Measurements from ENCODE around the gene TFR2. TPM values are rescaled to one million over a fixed set of nuclear protein-coding genes. Genes with fewer than 3 reads are reported as not detected.
A peak's percentile ranks its signal among the peaks of the same experiment; 100 is the strongest.

TFR2 gene
- total RNA-seq, 4 donors from 2014 or later, result 0.81 to 3.9 (median 1.3) TPM

DNA sequence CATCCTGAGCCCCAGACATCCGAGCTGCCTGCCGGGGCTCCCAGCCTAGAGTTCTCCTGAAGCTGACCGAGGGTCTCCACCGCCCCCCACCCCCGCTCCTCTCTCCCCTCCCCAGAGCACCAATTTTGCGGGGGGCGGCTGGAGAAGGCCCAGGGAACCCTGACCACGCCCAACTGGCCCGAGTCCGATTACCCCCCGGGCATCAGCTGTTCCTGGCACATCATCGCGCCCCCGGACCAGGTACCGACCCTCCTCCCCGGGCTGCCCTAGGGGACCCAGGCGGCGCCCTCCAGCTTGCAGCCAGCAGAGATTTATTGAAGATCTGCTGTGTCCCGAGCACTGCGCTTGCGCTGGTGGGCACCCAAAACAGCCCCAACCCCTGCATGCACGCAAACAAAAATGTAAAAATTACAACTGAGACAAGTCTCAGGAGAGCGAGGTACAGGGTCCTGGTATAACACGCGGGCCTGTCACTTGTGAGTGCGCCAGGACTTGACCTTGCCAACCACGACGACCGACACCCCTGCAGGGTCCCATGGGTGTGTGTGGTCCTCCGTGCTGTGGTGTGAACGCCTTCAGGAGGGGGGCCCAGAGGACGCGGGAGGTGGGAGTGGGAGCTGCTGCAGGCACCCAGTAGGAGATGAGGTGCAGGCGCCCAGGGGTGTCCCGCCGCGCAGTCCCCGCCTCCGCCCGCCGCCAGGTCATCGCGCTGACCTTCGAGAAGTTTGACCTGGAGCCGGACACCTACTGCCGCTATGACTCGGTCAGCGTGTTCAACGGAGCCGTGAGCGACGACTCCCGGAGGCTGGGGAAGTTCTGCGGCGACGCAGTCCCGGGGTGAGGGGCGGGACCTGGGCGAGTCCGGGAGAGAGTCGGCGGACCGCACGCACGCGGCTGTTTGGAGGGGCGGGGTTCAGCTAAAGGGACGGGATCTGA is 36.1 kb downstream of the TFR2 start:
- TF ChIP-seq POLR2A (IDR thresholded peaks at IDR 0.05) (no peak), CTCF (IDR thresholded peaks at IDR 0.05) (no peak), EP300 (IDR thresholded peaks at IDR 0.05) (no peak), POLR2AphosphoS5 (IDR thresholded peaks at IDR 0.05) (no peak)
- Histone ChIP-seq H3K4me3 (peak overlapping the region; percentile 78), H3K9me3 (no peaks in the 10 kb centered on the region), H3K36me3 (no peaks in the 10 kb centered on the region), H3K4me1 (peaks cover 39% of the 10 kb centered on the region), H3K27me3 (no peaks in the 10 kb centered on the region), H3K27ac (peak overlapping the region; percentile 81)
- peak in 1 of 2 donors; percentile 79 for DNase-seq (ENCODE audit: low spot score in 2 of 2)
- WGBS, result 26% methylated on average over 46 of the region's 68 CpGs

- TF ChIP-seq CTCF (IDR thresholded peaks at IDR 0.05) (peak in 1 of 2 donors; percentile 31), POLR2AphosphoS5 (IDR thresholded peaks at IDR 0.05) (no peak)
- Histone ChIP-seq H3K4me1 (peaks cover 39% of the 10 kb centered on the region), H3K9me3 (no peaks in the 10 kb centered on the region), H3K27ac (peak overlapping the region; percentile 81), H3K36me3 (no peaks in the 10 kb centered on the region), H3K27me3 (no peaks in the 10 kb centered on the region), H3K4me3 (peak overlapping the region; percentile 78)
- WGBS, result under 1% methylated on average over 37 of the region's 70 CpGs
- peak in 1 of 2 donors; percentile 88 for DNase-seq (ENCODE audit: low spot score in 2 of 2)
These were observed 37.0 kb downstream of the TFR2 start for GRCh38 chr7:100604028-100604975.

- 17% methylated on average over 10 of the region's 10 CpGs for WGBS
- peak overlapping the region; percentile 81 for H3K27ac ChIP-seq
- no peak for DNase-seq (ENCODE audit: low spot score in 2 of 2)
- H3K36me3 ChIP-seq, result no peaks in the 10 kb centered on the region
- H3K4me3 ChIP-seq, result peak overlapping the region; percentile 78
- peaks cover 39% of the 10 kb centered on the region for H3K4me1 ChIP-seq
- H3K9me3 ChIP-seq, result no peaks in the 10 kb centered on the region
- no peaks in the 10 kb centered on the region for H3K27me3 ChIP-seq
- no peak for TF ChIP-seq POLR2A (IDR thresholded peaks at IDR 0.05)
These were observed 37.7 kb downstream of the TFR2 start for GRCh38 chr7:100603726-100604027.

DNA sequence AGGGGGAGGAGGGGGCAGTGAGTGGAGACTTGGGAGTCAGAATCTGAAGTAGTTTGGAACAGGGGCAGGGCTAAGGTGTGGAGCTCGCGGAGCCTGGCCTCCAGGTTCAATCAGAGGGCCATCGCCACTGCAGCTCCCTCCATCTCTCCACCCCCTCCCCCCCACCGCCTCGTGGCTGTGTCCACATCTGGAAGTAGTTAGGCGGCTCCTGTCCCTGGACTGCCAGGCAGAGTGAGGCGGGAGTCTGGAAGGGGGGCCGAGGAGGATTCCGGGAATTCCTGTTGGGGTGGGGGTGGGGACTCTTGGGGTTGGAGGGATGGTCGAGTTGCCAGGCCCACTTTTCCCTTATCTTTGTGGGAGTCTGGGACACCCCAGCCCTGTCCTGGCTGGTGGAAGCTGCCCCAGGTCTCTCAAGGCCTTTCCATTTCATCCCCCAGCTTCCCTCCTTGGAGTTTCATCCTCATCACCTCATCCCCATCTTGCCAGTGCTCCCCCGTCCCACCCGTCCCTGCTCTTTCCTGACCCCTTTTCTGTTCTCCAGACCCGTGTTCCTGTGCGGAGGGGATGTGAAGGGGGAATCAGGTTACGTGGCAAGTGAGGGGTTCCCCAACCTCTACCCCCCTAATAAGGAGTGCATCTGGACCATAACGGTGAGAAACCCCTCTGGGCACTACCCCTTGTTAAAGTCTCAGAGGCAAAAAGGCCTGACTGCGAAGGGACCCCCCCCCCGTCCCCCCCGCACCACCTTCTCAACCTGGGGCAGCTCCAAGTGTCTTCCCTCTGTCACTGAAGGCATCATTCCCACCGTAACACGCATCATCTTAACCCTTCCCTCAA is 38.2 kb downstream of the TFR2 start:
- Histone ChIP-seq H3K4me1 (peaks cover 39% of the 10 kb centered on the region), H3K9me3 (no peaks in the 10 kb centered on the region), H3K27ac (peak overlapping the region; percentile 81), H3K36me3 (no peaks in the 10 kb centered on the region), H3K27me3 (no peaks in the 10 kb centered on the region), H3K4me3 (peak overlapping the region; percentile 78)
- DNase-seq (ENCODE audit: low spot score in 2 of 2), result peak in 1 of 2 donors; percentile 89
- TF ChIP-seq CTCF (IDR thresholded peaks at IDR 0.05), result no peak
- no peak for TF ChIP-seq EP300 (IDR thresholded peaks at IDR 0.05)
- TF ChIP-seq POLR2AphosphoS5 (IDR thresholded peaks at IDR 0.05), result no peak
- TF ChIP-seq POLR2A (IDR thresholded peaks at IDR 0.05), result no peak
- WGBS, result 48% methylated on average over 18 of the region's 21 CpGs

DNA sequence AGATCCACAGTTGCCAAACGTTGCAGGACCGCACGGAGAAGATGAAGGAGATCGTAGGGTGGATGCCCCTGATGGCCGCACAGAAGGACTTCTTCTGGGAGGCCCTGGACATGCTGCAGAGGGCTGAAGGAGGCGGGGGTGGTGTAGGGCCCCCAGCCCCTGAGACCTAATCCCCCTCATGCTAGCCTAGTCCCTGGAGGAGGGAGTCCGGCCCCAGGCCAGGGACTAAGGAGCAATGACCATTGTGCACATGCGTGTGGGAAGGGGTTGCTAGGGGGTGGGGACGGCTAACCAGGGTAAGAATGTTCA is 40.7 kb downstream of the TFR2 start:
- no peak for DNase-seq (ENCODE audit: low spot score in 2 of 2)
- no peak overlapping the region for H3K4me3 ChIP-seq
- peaks cover 38% of the 10 kb centered on the region for H3K4me1 ChIP-seq
- no peaks in the 10 kb centered on the region for H3K27me3 ChIP-seq
- no peaks in the 10 kb centered on the region for H3K9me3 ChIP-seq
- no peaks in the 10 kb centered on the region for H3K36me3 ChIP-seq
- WGBS, result 92% methylated on average over 9 of the region's 9 CpGs
- TF ChIP-seq EP300 (IDR thresholded peaks at IDR 0.05), result no peak
- TF ChIP-seq POLR2AphosphoS5 (IDR thresholded peaks at IDR 0.05), result no peak
- TF ChIP-seq POLR2A (IDR thresholded peaks at IDR 0.05), result no peak
- TF ChIP-seq CTCF (IDR thresholded peaks at IDR 0.05), result no peak
- H3K27ac ChIP-seq, result no peak overlapping the region
